Measurements from ENCODE around the gene SLC25A45.

DNA sequence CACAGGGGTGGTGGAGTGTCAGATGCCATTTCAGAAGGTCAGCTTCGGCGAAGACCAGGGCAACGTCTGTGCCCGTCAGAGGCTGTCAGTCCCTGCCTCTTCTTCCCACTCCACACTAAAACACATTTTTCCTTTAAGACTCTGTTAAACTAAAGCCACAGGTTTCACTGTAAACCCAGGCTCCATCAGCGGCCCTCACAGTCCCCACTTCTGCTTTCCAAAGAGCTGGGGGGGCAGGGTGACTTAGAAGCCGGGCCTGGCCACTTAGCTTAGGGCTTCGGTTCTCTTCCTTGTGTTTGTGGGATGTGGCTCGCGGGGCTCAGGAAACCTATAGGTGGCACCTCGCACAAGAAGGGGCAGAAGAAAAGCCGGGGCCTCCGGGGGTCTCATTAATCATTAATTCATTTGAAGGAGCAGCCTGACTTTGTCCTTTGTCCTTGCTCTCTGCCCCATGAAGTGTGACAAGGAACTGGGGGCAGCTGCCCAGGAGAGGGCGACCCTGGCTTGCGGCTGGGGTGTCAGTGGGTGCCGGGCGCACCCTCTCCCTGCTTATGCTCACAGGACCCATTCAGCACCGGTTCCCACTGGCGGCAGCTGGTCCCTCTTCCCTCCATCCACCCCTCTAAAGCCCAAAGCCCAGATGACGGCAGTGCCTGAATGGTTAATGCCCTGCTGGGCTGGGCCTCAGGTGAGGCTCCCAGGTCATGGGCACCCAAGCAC, 4.1 kb downstream of the SLC25A45 start:
- TF ChIP-seq, protein P1, sequence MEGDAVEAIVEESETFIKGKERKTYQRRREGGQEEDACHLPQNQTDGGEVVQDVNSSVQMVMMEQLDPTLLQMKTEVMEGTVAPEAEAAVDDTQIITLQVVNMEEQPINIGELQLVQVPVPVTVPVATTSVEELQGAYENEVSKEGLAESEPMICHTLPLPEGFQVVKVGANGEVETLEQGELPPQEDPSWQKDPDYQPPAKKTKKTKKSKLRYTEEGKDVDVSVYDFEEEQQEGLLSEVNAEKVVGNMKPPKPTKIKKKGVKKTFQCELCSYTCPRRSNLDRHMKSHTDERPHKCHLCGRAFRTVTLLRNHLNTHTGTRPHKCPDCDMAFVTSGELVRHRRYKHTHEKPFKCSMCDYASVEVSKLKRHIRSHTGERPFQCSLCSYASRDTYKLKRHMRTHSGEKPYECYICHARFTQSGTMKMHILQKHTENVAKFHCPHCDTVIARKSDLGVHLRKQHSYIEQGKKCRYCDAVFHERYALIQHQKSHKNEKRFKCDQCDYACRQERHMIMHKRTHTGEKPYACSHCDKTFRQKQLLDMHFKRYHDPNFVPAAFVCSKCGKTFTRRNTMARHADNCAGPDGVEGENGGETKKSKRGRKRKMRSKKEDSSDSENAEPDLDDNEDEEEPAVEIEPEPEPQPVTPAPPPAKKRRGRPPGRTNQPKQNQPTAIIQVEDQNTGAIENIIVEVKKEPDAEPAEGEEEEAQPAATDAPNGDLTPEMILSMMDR (IDR thresholded peaks at IDR 0.05): no peak
- no peak for TF ChIP-seq POLR2A (IDR thresholded peaks at IDR 0.05)
